PC-9 (cell line): ENCODE results near the gene PDCD1LG2.

Experiments
- EZH2 ChIP-seq: fragments of 200-600 bp; sonication (generic); IDR thresholded peaks from 2 replicates; pipeline ENCODE4 v1.8.0; 2017; ENCODE audit warnings: antibody characterized with exemption, low read depth
- TF ChIP-seq, protein P1 (sequence below): fragments of 200-600 bp; sonication (generic); conservative IDR thresholded peaks from 2 replicates; pipeline ENCODE4 v1.6.1; 2017; ENCODE audit warnings: mixed run types, antibody characterized with exemption, mild to moderate bottlenecking, moderate library complexity

DNA sequence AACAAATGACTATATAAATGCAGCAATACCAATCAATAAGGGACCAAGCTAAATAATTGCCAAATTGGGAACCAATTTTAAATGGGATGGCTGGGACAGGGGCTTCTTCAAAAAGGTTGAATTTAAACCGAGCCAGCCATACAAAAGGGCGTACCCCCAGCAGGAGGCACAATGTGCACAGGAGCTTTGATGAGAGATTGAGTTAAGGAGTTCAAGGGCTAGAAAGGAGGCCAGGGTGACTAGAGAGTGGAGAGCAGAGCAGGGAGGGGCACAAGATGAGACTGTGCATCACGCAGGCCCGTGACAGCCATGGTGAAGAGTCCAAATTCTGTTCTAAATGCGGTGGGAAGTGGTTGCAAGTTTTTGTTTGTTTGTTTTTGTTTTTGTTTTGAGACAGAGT is 23.3 kb upstream of the PDCD1LG2 start:
- TF ChIP-seq, protein P1, sequence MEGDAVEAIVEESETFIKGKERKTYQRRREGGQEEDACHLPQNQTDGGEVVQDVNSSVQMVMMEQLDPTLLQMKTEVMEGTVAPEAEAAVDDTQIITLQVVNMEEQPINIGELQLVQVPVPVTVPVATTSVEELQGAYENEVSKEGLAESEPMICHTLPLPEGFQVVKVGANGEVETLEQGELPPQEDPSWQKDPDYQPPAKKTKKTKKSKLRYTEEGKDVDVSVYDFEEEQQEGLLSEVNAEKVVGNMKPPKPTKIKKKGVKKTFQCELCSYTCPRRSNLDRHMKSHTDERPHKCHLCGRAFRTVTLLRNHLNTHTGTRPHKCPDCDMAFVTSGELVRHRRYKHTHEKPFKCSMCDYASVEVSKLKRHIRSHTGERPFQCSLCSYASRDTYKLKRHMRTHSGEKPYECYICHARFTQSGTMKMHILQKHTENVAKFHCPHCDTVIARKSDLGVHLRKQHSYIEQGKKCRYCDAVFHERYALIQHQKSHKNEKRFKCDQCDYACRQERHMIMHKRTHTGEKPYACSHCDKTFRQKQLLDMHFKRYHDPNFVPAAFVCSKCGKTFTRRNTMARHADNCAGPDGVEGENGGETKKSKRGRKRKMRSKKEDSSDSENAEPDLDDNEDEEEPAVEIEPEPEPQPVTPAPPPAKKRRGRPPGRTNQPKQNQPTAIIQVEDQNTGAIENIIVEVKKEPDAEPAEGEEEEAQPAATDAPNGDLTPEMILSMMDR: no peak
- no peak for TF ChIP-seq EZH2
